Hepatocyte (in vitro differentiated cells): ENCODE data around the gene OCA2.

Source experiments
- EZH2 ChIP-seq: fragments of 200-600 bp; sonication (generic); IDR thresholded peaks from 2 replicates; pipeline ENCODE4 v1.6.1; 2016; ENCODE audit warnings: antibody characterized with exemption, mild to moderate bottlenecking, borderline replicate concordance
- EZH2phosphoT487 ChIP-seq: fragments of 200-600 bp; sonication (generic); IDR thresholded peaks from one replicate; pipeline ENCODE4 v1.6.1; 2018; ENCODE audit warnings: antibody characterized with exemption, mild to moderate bottlenecking, low read depth, moderate library complexity; ENCODE audit not compliant: unreplicated experiment, severe bottlenecking
- TF ChIP-seq, protein P1 (sequence below): fragments of 200-600 bp; sonication (generic); IDR thresholded peaks from 2 replicates; pipeline ENCODE4 v1.5.1; 2016; ENCODE audit warnings: antibody characterized with exemption, mild to moderate bottlenecking; ENCODE audit not compliant: poor library complexity

DNA sequence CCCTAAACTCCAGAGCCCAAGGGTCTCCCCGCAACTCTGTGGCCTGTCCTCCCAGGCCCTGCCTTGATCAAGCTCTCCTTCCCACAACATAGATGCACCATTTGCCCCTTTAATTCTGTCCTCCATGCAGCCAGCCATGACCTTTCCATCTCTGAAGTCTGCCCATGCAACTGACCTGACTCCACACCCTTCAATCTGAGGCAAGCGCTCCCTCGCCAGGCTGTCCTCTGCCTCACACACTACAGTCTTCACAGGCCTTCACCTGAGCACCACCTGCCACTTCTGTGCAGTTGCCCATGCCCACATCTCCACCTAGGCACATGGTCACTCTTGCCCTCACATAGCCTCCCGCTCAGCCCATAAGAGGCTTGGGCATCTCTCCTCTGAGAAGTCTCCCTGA lies 244.0 kb downstream of the OCA2 start:
- TF ChIP-seq EZH2 (no peak), EZH2phosphoT487 (no peak)
- TF ChIP-seq, protein P1, sequence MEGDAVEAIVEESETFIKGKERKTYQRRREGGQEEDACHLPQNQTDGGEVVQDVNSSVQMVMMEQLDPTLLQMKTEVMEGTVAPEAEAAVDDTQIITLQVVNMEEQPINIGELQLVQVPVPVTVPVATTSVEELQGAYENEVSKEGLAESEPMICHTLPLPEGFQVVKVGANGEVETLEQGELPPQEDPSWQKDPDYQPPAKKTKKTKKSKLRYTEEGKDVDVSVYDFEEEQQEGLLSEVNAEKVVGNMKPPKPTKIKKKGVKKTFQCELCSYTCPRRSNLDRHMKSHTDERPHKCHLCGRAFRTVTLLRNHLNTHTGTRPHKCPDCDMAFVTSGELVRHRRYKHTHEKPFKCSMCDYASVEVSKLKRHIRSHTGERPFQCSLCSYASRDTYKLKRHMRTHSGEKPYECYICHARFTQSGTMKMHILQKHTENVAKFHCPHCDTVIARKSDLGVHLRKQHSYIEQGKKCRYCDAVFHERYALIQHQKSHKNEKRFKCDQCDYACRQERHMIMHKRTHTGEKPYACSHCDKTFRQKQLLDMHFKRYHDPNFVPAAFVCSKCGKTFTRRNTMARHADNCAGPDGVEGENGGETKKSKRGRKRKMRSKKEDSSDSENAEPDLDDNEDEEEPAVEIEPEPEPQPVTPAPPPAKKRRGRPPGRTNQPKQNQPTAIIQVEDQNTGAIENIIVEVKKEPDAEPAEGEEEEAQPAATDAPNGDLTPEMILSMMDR: no peak
